WTC11 (cell line): Measurements from ENCODE around the gene GRIK2. TPM values are rescaled to one million over a fixed set of nuclear protein-coding genes. Genes with fewer than 3 reads are reported as not detected.
"Not testable (repeated sequence)": the region's sequence is repeated elsewhere in the genome, so short reads cannot be mapped to it uniquely, and the experiment has no call there.

Experiments
- ATAC-seq: fragments of 200-7000 bp; cut with Tn5 transposase; 2 replicates; pipeline ENCODE4 v1.10.0; 2021; ENCODE audit warnings: mild to moderate bottlenecking, moderate library complexity
- Bru-seq: library from RNA; stranded (reverse); fragments of 400-500 nt; gene quantifications from one replicate; lab custom pipeline; 2021; lab: Mats Ljungman, UMichigan
- CTCF ChIA-PET: fragments of 300-600 bp; sonication (Branson Sonifier 250); formaldehyde crosslinking; loops from one replicate; lab custom pipeline; 2021; ENCODE audit warnings: antibody characterized with exemption; lab: Charles Lee
- POLR2A ChIA-PET: fragments of 350-600 bp; sonication (Branson Sonifier 250); formaldehyde crosslinking; loops from one replicate; lab custom pipeline; 2021; ENCODE audit warnings: antibody characterized with exemption; lab: Charles Lee
- DNase-seq: peaks from one replicate; pipeline ENCODE4 v3.0.0; 2021; ENCODE audit warnings: low spot score
- H3K27ac Mint-ChIP-seq: 2 replicates; pipeline ENCODE4 v1.8.0; 2021; ENCODE audit warnings: mixed read lengths
- H3K27me3 Mint-ChIP-seq: 2 replicates; pipeline ENCODE4 v1.8.0; 2021; ENCODE audit warnings: low read depth, mild to moderate bottlenecking, moderate library complexity, mixed read lengths
- H3K36me3 Mint-ChIP-seq: 2 replicates; pipeline ENCODE4 v1.8.0; 2021; ENCODE audit warnings: mixed read lengths
- H3K4me1 Mint-ChIP-seq: 2 replicates; pipeline ENCODE4 v1.8.0; 2022; ENCODE audit warnings: mixed read lengths
- H3K4me3 Mint-ChIP-seq: 2 replicates; pipeline ENCODE4 v1.8.0; 2021; ENCODE audit warnings: mild to moderate bottlenecking, moderate library complexity, mixed read lengths
- H3K9me3 Mint-ChIP-seq: 2 replicates; pipeline ENCODE4 v1.8.0; 2021; ENCODE audit warnings: mixed read lengths
- E2F1 ChIP-seq: sonication (generic); formaldehyde crosslinking; IDR thresholded peaks from 2 replicates; pipeline ENCODE4 v1.8.0; 2022; ENCODE audit warnings: mild to moderate bottlenecking, missing genetic modification reagents
- ETV6 ChIP-seq: sonication (generic); formaldehyde crosslinking; IDR thresholded peaks from 2 replicates; pipeline ENCODE4 v1.8.1; 2022; ENCODE audit warnings: mild to moderate bottlenecking, missing genetic modification reagents
- FOXJ3 ChIP-seq: sonication (generic); formaldehyde crosslinking; IDR thresholded peaks from 2 replicates; pipeline ENCODE4 v1.9.0; 2021; ENCODE audit warnings: missing genetic modification reagents, mild to moderate bottlenecking, borderline replicate concordance
- FOXK1 ChIP-seq: sonication (generic); formaldehyde crosslinking; IDR thresholded peaks from 2 replicates; pipeline ENCODE4 v1.8.0; 2022; ENCODE audit warnings: mild to moderate bottlenecking, moderate library complexity, missing genetic modification reagents
- IRF2 ChIP-seq: sonication (generic); formaldehyde crosslinking; IDR thresholded peaks from 2 replicates; pipeline ENCODE4 v1.8.0; 2022; ENCODE audit warnings: low read depth, missing genetic modification reagents, borderline replicate concordance
- JUN ChIP-seq: sonication (generic); formaldehyde crosslinking; IDR thresholded peaks from 2 replicates; pipeline ENCODE4 v1.8.0; 2023; ENCODE audit warnings: mild to moderate bottlenecking, missing genetic modification reagents
- KAT7 ChIP-seq: sonication (generic); formaldehyde crosslinking; IDR thresholded peaks from 2 replicates; pipeline ENCODE4 v1.8.1; 2023; ENCODE audit warnings: missing genetic modification reagents, mild to moderate bottlenecking, borderline replicate concordance
- MAX ChIP-seq: sonication (generic); formaldehyde crosslinking; IDR thresholded peaks from 2 replicates; pipeline ENCODE4 v1.8.0; 2022; ENCODE audit warnings: mild to moderate bottlenecking, missing genetic modification reagents
- NFATC4 ChIP-seq: fragments of 250-450 bp; sonication (Bioruptor Pico); IDR thresholded peaks from 2 replicates; pipeline ENCODE4 v1.9.0; 2021; ENCODE audit warnings: mild to moderate bottlenecking
- NFYB ChIP-seq: sonication (generic); formaldehyde crosslinking; conservative IDR thresholded peaks from 2 replicates; pipeline ENCODE4 v1.8.0; 2022; ENCODE audit warnings: low read depth, missing genetic modification reagents
- PREB ChIP-seq: sonication (generic); formaldehyde crosslinking; IDR thresholded peaks from 2 replicates; pipeline ENCODE4 v1.8.1; 2022; ENCODE audit warnings: mild to moderate bottlenecking, missing genetic modification reagents, moderate library complexity, borderline replicate concordance
- PRRX2 ChIP-seq: fragments of 250-450 bp; sonication (Bioruptor Pico); IDR thresholded peaks from 2 replicates; pipeline ENCODE4 v1.8.0; 2021; ENCODE audit warnings: mild to moderate bottlenecking
- SMAD3 ChIP-seq: sonication (generic); formaldehyde crosslinking; IDR thresholded peaks from 2 replicates; pipeline ENCODE4 v1.8.0; 2022; ENCODE audit warnings: missing genetic modification reagents, mild to moderate bottlenecking, borderline replicate concordance
- SMAD4 ChIP-seq: sonication (generic); formaldehyde crosslinking; IDR thresholded peaks from 2 replicates; pipeline ENCODE4 v1.8.0; 2022; ENCODE audit warnings: mild to moderate bottlenecking, missing genetic modification reagents
- TEAD1 ChIP-seq: sonication (generic); formaldehyde crosslinking; IDR thresholded peaks from 2 replicates; pipeline ENCODE4 v1.8.0; 2022; ENCODE audit warnings: mild to moderate bottlenecking, missing genetic modification reagents
- USF1 ChIP-seq: sonication (generic); formaldehyde crosslinking; IDR thresholded peaks from 2 replicates; pipeline ENCODE4 v1.8.0; 2022; ENCODE audit warnings: mild to moderate bottlenecking, missing genetic modification reagents
- ZNF219 ChIP-seq: sonication (generic); formaldehyde crosslinking; IDR thresholded peaks from 2 replicates; pipeline ENCODE4 v1.8.0; 2023; ENCODE audit warnings: missing genetic modification reagents, mild to moderate bottlenecking, borderline replicate concordance
- ZNF512 ChIP-seq: sonication (generic); formaldehyde crosslinking; IDR thresholded peaks from 2 replicates; pipeline ENCODE4 v1.8.1; 2022; ENCODE audit warnings: missing genetic modification reagents, borderline replicate concordance
- long read RNA-seq, 3 experiments: library from RNA in 1 of 3; library from capped mRNA in 1 of 3; library from polyadenylated mRNA in 1 of 3; unstranded in 2 of 3; stranded (forward) in 1 of 3; transcript quantifications; one replicate each; pipeline ENCODE4 v2.0.0, GENCODE V29; 2021
- total RNA-seq: library from RNA; stranded (reverse); gene quantifications from 3 replicates; pipeline ENCODE4 v1.2.3, GENCODE V29; 2021
- TF ChIP-seq, protein P1 (sequence below): sonication (generic); formaldehyde crosslinking; IDR thresholded peaks from 2 replicates; pipeline ENCODE4 v1.8.0; 2023; ENCODE audit warnings: missing genetic modification reagents
- TF ChIP-seq, protein P2 (sequence below): sonication (generic); formaldehyde crosslinking; IDR thresholded peaks from 2 replicates; pipeline ENCODE4 v1.8.1; 2023; ENCODE audit warnings: mild to moderate bottlenecking, missing genetic modification reagents, moderate library complexity

The GRIK2 gene
- total RNA-seq = 2.7 to 6.0 TPM (median 5.2 TPM) in 3 replicates
- percentile 44 among the genes with signal in this experiment for Bru-seq, nascent RNA
- long read RNA-seq, experiment 1, full-length matches to known transcripts = 1 of 10 reads
- long read RNA-seq, experiment 1, partial matches to known transcripts = 3 of 10 reads
- long read RNA-seq, experiment 1, other reads (novel, unspliced or antisense) = 6 of 10 reads
- long read RNA-seq, experiment 2, partial matches to known transcripts = 1 of 8 reads
- long read RNA-seq, experiment 2, other reads (novel, unspliced or antisense) = 7 of 8 reads
- long read RNA-seq, experiment 3 = 0 reads

GRCh38 chr6:101393251-101393828 lies at the start of gene GRIK2:
Gene GRIK2 (plus strand): TSS chr6:101393708.
- ATAC-seq (peak; percentile 61), DNase-seq (peak; percentile 75)
- CTCF ChIA-PET = interaction anchor here (0.5 to 1.5 kb wide), 6 partner anchors 10 to 664 kb away, joined by 3 to 6 read pairs (median 3); no protein-coding TSS in a partner anchor
- H3K4me1 Mint-ChIP-seq = peaks cover 20% of the 10 kb centered on the region
- no peaks in the 10 kb centered on the region for H3K36me3 Mint-ChIP-seq
- H3K27me3 Mint-ChIP-seq = peaks cover 62% of the 10 kb centered on the region
- H3K9me3 Mint-ChIP-seq = no peaks in the 10 kb centered on the region
- TF ChIP-seq ETV6 = 0 out of 2 replicates have a peak, but pooled peaks have one; percentile 4
- 0 out of 2 replicates have a peak, but pooled peaks have one; percentile 18 for TF ChIP-seq TEAD1 (CRISPR knock-in tag)
- TF ChIP-seq MAX (CRISPR knock-in tag) = 0 out of 2 replicates have a peak, but pooled peaks have one; percentile 50
- TF ChIP-seq FOXJ3 (CRISPR knock-in tag) = no peak
- peak within 1 kb of the TSS; percentile 90 for H3K4me3 Mint-ChIP-seq
- POLR2A ChIA-PET = no interaction called here
- no peak within 1 kb of the TSS for H3K27ac Mint-ChIP-seq

GRCh38 chr6:101344885-101345284 lies 48.6 kb upstream of the GRIK2 start:
- H3K4me1 Mint-ChIP-seq = peaks cover 5% of the 10 kb centered on the region
- H3K9me3 Mint-ChIP-seq = no peaks in the 10 kb centered on the region
- CTCF ChIA-PET = no interaction called here
- ATAC-seq (peak; percentile 57), DNase-seq (no peak)
- no peaks in the 10 kb centered on the region for H3K27me3 Mint-ChIP-seq
- TF ChIP-seq, protein P1, sequence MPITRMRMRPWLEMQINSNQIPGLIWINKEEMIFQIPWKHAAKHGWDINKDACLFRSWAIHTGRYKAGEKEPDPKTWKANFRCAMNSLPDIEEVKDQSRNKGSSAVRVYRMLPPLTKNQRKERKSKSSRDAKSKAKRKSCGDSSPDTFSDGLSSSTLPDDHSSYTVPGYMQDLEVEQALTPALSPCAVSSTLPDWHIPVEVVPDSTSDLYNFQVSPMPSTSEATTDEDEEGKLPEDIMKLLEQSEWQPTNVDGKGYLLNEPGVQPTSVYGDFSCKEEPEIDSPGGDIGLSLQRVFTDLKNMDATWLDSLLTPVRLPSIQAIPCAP (CRISPR knock-in tag) = no peak
- TF ChIP-seq KAT7 (CRISPR knock-in tag) (no peak), E2F1 (no peak), JUN (no peak)
- TF ChIP-seq, protein P2, sequence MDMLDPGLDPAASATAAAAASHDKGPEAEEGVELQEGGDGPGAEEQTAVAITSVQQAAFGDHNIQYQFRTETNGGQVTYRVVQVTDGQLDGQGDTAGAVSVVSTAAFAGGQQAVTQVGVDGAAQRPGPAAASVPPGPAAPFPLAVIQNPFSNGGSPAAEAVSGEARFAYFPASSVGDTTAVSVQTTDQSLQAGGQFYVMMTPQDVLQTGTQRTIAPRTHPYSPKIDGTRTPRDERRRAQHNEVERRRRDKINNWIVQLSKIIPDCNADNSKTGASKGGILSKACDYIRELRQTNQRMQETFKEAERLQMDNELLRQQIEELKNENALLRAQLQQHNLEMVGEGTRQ (CRISPR knock-in tag) = 0 out of 2 replicates have a peak, but pooled peaks have one; percentile 19
- H3K36me3 Mint-ChIP-seq = no peaks in the 10 kb centered on the region
- POLR2A ChIA-PET = no interaction called here
- H3K27ac Mint-ChIP-seq = no peak overlapping the region
- H3K4me3 Mint-ChIP-seq = no peak overlapping the region

DNA sequence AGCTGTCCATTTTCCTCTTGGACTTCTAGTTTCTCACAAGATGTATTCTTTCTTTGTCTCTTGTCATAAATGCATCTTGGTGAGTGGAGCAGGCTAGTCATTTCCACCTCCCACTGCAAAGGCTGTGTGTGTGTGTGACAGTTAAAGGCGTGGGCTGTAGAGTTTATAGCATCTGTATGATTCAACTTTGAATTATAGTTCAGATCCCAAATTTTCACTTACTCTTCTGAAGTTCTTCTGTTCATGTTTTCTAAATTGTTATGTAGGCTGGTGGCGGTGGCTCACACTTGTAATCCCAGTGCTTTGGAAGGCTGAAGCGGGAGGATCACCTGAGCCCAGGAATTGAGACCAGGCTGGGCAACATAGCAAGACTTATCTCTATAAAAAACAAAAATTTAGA lies 44.7 kb upstream of the GRIK2 start:
- DNase-seq (no peak), ATAC-seq (no peak)
- peaks cover 9% of the 10 kb centered on the region for H3K4me1 Mint-ChIP-seq
- POLR2A ChIA-PET = no interaction called here
- H3K27ac Mint-ChIP-seq = no peak overlapping the region
- no peak overlapping the region for H3K4me3 Mint-ChIP-seq
- no peaks in the 10 kb centered on the region for H3K36me3 Mint-ChIP-seq
- TF ChIP-seq SMAD3 (CRISPR knock-in tag) = no peak
- TF ChIP-seq FOXK1 = no peak
- no peak for TF ChIP-seq ZNF219 (CRISPR knock-in tag)
- TF ChIP-seq NFYB (CRISPR knock-in tag) = no peak
- TF ChIP-seq PREB (CRISPR knock-in tag) = no peak
- no peak for TF ChIP-seq PRRX2 (CRISPR knock-in tag)
- TF ChIP-seq USF1 (CRISPR knock-in tag) = no peak
- no peak for TF ChIP-seq SMAD4 (CRISPR knock-in tag)
- no peak for TF ChIP-seq NFATC4 (CRISPR knock-in tag)
- no peak for TF ChIP-seq ZNF512 (CRISPR knock-in tag)
- TF ChIP-seq IRF2 (CRISPR knock-in tag) = no peak
- TF ChIP-seq MAX (CRISPR knock-in tag) = no peak
- H3K9me3 Mint-ChIP-seq = no peaks in the 10 kb centered on the region
- CTCF ChIA-PET = interaction anchor here (0.8 kb wide), 1 partner anchor 16 kb away, joined by 3 read pairs; no protein-coding TSS in a partner anchor
- H3K27me3 Mint-ChIP-seq = no peaks in the 10 kb centered on the region

- CTCF ChIA-PET, ATAC-seq, DNase-seq, H3K9me3 Mint-ChIP-seq, H3K4me1 Mint-ChIP-seq, H3K27me3 Mint-ChIP-seq, POLR2A ChIA-PET, H3K4me3 Mint-ChIP-seq, H3K27ac Mint-ChIP-seq, H3K36me3 Mint-ChIP-seq: not testable (repeated sequence)
These were observed 42.9 kb upstream of the GRIK2 start for GRCh38 chr6:101350631-101351030.
